Activated CD8-positive, alpha-beta memory T cell treated with anti-CD3 and anti-CD28 coated beads, Interleukin-2, amount 50 U/mL, for 4 hours (primary cell): ENCODE data around the gene ZNF497.
A peak's percentile ranks its signal among the peaks of the same experiment; 100 is the strongest.
"Not testable (repeated sequence)": the region's sequence is repeated elsewhere in the genome, so short reads cannot be mapped to it uniquely, and the experiment has no call there.

ENCODE experiments used
- DNase-seq: peaks from one replicate; pipeline ENCODE4 v3.0.0-alpha.2; 2020

ZNF497 gene

GRCh38 chr19:58362272-58362994 lies at the start of gene ZNF497:
TSS of gene ZNF497 (minus strand) at chr19:58362751. CDS start at chr19:58357635, 5,116 bp downstream.
- peak; percentile 97 for DNase-seq

- DNase-seq = no peak
Measured at GRCh38 chr19:58409010-58409790, 46.6 kb upstream of the ZNF497 start.

- DNase-seq = peak; percentile 95
Measured at GRCh38 chr19:58408152-58409009, 45.8 kb upstream of the ZNF497 start, which contains the start of gene ZNF584. TSS of gene ZNF584 (plus strand) at chr19:58408649. CDS start at chr19:58409148, 499 bp downstream.

GRCh38 chr19:58407658-58408151 lies 45.2 kb upstream of the ZNF497 start:
- no peak for DNase-seq

GRCh38 chr19:58406818-58407657 lies 44.5 kb upstream of the ZNF497 start:
- DNase-seq = no peak

DNA sequence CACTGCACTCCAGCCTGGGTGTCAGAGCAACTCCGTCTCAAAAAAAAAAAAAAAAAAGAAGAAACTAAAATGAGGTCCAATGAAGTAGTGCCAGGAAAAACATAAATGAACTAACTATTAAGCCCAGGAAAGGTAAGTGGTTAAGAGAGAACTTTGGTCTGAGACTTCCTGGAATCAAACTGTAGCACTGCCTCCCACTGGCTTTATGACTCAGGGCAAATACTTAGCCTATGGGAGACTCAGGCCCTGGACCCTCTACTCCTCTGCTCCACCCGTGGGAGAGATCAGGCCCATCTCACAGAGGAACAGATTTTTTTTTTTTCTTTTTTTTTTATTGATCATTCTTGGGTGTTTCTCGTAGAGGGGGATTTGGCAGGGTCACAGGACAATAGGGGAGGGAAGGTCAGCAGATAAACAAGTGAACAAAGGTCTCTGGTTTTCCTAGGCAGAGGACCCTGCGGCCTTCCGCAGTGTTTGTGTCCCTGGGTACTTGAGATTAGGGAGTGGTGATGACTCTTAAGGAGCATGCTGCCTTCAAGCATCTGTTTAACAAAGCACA lies 41.4 kb upstream of the ZNF497 start:
- not testable (repeated sequence) for DNase-seq

- DNase-seq = no peak
Measured at GRCh38 chr19:58401840-58402421, 39.4 kb upstream of the ZNF497 start.

DNA sequence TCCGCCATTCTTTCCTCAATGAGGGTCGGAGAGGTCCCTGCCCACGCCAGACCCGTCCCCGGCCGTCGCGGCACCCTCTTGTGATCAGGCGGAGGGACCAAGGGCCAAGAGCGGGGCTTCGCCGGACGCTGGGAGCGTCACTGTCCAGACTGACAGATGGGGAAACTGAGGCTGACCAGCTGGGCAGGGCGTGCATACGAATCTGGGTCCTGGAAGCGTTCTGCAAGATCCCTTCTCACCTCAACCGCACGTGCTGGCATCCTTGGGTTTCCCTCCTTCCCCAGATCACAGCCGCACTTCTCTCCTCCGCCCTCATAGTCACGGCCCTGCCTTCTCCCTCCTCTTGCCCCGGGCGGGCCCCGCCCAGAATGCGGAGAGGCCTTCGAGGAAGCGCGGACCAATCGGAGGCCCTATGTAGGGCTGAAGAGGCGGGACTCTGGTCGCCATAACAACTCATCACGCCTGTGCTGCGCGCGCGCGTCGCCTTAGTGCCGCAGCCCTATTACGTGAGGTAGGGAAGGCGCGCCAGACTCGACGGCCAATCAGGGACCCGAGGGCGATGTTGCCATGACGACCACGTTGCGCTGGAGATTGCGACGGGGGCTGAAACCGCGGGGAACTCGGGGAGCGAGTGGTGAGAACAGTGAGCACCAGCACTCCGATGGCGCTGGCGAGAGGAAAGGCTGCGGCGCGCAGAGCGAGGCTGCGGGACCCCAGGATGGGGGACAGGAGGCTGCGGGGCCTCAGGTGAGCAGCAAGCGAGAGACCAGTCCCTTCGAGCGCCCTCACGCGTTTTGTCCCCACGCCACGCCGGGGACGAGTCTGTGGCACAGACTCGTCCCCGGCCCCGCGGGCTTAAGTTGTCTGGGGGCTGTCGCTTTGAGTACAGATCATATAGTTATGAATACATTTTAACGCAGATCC lies 38.6 kb upstream of the ZNF497 start:
- DNase-seq = peak; percentile 99

DNA sequence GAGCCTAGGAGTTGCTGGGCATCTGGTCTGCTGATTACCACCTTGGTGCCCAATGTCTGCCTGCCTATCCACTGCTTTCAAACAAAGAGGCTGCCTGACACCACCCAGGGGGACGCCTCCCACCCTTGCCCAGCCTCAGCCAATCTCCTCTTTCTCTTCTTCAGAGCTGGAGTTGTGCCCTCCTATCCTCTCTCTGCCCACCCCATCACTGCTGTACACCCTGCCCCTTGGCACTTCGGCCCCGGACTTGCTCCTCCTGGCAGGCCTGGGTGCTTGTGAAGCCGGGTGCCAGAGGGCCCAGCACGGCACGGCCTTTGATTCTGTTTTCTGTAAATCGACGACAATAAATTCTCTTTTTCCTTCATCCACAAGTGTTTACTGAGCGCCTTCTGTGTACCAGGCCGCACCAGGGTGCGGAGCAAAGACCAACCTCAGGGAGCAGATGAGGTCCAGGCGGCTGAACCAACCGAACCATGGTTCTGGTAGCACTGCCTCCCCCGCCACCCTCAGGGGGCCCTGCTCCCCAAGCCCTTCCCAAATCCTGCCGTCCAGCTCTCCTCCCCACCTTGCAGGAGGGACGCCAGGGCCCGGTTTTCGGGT lies 37.9 kb upstream of the ZNF497 start:
- DNase-seq = no peak

- no peak for DNase-seq
Measured at GRCh38 chr19:58399903-58400302, 37.4 kb upstream of the ZNF497 start.

DNA sequence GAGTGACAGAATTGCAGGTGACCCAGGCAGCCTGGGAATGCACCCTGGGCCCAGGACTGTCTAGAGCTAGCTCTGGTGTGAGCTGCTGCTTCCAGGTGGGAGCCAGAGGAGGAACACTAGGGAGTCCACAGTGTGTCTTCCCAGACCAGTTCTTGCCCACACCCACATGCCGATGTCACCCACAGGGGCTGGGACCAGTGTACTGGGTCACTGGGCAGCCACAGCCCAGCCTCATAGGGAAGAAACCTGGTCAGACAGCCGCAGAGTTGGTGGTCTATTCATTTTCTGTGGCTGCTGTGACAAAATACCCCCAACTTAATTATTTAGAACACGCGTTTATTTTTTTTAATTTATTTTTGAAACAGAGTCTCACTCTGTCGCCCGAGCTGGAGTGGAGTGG lies 36.0 kb upstream of the ZNF497 start:
- no peak for DNase-seq

GRCh38 chr19:58398087-58398486 lies 35.5 kb upstream of the ZNF497 start:
- no peak for DNase-seq

- no peak for DNase-seq
Measured at GRCh38 chr19:58397533-58398037, 35.0 kb upstream of the ZNF497 start.

- no peak for DNase-seq
Measured at GRCh38 chr19:58396691-58397532, 34.4 kb upstream of the ZNF497 start.

GRCh38 chr19:58395979-58396627 lies 33.6 kb upstream of the ZNF497 start:
- DNase-seq = no peak

- no peak for DNase-seq
Measured at GRCh38 chr19:58395220-58395978, 32.8 kb upstream of the ZNF497 start, which contains the start of gene RNF225. TSS of gene RNF225 (plus strand) at chr19:58395656. CDS start at chr19:58396090, 434 bp downstream.

GRCh38 chr19:58394821-58395219 lies 32.3 kb upstream of the ZNF497 start:
- DNase-seq = no peak
